ENCODE data around the gene TRIM15.
"Not testable (repeated sequence)": the region's sequence is repeated elsewhere in the genome, so short reads cannot be mapped to it uniquely, and the experiment has no call there.

Gene TRIM15

DNA sequence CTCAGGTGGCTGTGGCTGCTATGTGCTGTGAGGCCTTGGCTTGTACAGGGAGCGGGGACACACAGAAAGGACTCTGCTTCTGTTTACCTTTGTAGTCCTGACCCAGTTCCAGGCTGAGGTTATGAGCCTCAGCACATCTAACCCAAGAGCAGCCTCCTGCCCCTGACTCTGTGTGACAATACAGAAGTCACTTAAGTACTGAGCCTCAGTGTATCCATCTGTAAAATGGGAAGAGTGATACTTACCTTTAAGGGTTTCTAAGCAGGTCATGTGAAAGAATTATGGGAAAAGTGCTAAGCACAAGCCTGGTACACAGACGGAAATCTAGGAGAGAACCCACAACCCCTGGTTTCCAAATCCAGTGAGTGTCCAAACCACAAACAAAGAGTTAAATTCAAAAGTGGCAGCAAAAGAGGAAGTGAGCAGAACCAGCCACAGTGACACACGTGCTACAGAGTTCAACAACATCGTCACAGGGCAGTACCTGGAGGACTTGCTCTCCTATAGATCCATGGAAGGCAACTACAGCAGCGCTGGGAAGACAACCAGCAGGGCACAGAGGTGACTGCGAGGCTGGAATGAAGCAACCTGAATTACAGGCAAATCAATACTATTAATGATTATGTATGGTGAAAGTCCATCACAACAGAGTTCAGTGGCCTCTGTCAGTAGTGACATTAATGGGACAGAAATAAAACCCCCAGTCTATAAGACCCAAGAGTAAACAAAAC lies 37.4 kb downstream of the TRIM15 start:
- no peak for DNase-seq

DNA sequence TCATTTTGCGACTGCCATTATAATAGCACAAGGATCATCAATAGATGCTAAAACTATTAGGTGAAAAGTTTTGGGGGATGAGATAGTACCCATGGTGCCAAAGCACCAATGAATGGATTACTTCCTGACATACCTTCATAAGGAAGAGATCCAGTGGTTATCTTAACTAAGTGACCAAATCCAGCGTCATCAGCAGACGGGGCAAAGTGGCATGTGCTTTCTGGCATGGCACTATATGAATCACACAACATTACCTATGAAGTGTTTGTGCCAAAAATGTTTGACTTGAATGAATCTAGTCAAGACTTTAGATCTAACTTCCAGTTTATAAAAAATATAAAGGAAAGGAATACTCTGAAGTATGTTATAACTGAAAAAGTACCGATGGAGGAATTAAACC lies 39.0 kb downstream of the TRIM15 start:
- no peak for DNase-seq

DNA sequence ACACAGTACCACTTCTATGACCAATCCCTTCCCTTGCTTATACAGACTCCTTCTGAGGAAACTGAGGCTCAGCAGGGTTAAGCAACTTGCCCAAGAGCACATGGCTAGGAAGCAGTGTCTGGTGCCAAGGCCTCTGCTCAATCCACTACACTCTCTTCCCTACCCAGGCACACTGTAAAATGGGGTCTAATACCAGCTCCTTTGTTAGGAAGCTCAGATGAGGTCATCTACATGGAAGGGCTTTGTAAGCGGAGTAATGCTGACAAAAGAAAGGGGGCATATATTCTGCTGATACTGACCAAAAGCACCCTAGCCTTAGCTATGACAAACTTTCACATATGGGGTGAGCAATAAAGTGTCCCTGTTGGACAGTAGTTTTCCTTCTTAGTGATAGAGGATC lies 40.8 kb downstream of the TRIM15 start:
- DNase-seq = no peak

DNA sequence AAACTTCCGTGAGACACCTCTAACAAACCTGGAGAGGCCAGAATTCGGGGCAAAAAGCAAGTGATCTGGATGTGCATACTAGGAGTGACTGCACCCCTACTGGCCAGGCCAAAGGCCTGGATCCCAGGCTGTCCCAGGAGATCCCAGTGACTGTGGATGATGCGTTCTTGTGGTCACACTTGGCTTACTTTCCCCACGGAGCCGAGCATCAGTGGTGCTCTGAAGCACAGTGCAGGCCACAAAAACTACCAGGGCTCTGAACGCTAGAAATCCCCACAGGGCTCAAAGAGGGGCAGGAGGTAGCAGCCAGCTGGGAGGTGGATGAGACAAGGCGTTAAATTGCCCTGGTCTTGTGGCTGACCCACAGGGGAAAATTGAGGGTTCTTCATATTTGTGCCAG lies 42.8 kb downstream of the TRIM15 start:
- DNase-seq = no peak

DNA sequence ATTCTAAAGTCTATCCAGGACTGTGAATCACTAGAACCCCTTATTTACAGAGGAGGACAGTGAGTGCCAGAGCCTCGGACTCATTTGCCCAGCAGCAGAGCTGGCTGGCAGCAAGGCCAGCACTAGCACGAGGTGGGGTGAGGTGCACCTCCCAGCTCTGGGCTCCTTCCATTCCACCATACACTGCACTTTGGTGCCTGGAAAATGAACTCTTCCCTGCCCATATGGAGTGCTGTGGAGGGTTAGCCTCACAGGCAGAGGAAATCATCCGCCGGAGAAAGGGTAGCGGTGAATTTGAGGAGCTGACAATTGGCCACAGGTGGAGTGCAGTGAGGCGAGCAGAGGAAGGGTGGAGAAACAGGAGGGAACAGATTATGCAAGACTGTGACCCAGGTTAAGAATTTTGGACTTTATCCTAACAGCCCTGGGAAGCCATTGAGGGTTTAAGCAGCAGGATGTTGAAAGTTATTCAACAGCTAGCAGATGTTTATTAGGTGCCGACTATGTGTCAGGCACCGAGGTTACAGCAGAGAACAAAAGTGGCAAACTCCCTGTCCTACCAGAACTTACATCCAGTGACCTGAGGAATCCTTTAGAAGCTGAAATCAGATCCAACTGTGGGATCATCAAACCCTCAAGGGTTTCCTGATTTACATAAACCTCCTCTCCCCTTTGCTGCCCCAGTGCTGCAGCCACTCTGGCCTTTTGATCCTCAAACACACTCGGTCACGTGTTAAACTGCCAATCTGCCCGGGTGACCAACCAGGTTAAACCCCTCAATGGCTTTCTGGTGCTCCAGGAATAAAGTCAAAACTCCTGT lies 43.7 kb downstream of the TRIM15 start:
- no peak for DNase-seq

DNA sequence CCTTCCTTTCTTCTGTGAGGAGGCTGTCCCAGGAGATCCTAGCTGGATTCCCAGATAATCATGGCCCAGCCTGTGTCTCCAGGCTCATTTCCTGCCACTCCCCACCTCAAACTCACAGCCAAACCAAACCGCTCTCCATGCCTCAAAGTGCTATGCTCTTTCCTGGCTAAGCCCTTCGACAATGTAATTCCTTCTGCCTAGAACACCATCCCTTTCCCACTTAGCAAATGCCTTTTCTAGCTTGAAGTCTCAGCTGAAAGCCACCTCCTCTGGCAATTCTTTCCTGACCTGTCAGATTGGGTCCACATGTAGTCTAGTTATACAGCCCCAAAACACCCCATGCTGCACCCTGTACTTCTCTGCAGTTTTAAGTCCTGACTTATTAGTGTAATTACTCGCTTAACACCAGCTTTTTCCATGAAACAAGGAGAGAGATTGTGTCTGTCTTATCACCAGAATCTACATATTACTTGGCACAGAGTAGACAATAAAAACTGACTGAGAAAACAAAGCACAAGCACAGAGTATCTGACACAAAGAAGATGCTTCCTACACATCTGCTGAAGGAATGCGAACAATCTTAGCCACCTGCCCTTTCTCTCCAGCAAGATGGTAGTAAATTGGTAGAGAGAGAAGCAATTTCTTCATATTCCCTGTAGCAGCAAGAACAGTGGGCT lies 44.4 kb downstream of the TRIM15 start:
- no peak for DNase-seq

DNA sequence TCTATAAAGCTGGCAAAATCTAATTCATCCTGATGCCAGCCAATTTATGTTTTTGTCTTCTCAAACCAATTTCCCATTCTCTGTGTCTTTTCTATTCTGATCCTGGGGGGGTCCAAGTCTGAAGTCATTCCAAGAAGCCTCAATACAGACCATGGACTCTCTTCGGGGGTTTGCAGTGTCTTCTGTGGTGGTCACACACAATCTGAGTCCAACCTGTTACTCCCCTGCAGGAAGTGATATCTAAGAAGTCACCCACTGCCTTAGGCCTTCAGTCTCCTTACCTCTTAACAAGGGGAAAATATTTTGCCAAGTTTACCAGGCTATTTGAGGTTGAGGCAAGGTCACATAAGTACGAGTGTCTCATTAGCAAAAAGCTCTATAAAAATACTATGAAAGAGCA lies 48.0 kb downstream of the TRIM15 start:
- DNase-seq = no peak

DNA sequence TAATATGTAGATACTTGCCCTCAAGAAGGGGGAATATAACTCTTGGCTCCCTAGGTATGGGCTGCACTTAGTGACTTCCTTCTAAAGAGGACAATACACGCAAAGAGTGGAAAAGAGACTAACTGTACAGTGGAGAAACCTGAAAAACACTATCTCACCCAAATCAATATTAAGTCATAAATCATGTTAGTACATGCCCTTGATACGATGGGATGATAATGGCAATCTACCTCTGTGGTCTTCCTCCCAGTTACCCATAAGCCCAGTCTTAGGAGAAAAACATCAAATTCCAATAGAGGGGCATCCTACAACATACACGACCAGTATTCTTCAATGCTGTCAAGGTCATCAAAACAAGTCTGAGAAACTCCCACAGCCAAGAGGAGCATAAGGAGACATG lies 48.6 kb downstream of the TRIM15 start:
- DNase-seq = no peak

DNA sequence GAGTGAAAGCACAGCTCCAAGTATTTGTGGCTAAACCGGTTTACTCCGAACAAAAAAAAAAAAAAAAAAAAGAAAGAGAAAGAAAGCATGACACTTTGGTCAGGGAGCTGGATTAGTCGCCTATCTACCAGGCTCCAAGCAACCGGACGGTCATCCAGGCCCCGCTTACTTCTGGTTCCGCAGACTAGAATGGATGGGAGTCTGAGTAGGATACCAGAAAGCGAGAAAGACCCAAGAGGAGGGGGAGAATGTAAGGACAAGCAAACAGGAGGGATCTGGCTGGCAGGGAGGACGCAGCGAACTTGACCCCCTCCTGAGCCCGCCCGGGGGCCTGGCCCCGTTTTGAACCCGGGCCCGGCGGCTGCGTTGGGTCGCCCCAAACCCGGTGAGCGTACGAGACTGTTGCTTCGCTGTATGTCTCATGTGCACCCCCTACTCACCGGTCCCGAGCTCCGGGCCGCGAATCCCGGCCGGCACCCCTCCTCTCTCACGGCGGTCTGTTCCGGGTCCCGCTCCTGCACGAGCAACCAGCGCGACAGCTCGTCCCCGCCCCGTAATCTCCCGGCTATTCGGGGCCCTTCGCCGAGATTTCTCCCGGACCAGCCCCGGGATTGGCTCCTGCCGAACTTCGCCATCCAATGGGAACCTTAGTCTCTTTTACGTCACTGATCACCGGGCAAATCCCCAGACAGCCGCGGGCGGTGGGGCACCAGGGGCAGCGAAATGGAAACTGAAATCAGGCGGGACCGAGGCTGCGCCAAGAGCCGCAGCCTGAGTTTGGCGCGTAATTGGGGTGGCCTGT lies 49.7 kb downstream of the TRIM15 start, which contains the start of gene TRIM26:
TRIM26 (minus strand) TSS at position 542 of the 802 bp plus-strand sequence. CDS start 14,303 bp downstream, outside the sequence.
- peak; percentile 98 for DNase-seq

DNA sequence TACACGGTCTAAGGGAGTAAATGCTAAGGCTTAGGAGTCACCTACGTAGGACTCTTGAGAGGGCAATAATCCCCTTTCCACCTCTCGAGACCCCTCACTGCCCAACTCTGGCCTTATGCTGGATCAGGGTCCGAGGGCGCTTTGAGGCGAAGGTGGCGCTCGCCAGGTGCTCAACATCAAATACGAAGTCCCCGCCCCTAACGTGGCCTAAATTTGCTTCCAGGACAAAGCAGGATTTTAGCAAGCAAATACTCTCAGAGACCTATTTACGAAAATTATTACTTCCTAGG lies 50.3 kb downstream of the TRIM15 start:
- DNase-seq = no peak

DNA sequence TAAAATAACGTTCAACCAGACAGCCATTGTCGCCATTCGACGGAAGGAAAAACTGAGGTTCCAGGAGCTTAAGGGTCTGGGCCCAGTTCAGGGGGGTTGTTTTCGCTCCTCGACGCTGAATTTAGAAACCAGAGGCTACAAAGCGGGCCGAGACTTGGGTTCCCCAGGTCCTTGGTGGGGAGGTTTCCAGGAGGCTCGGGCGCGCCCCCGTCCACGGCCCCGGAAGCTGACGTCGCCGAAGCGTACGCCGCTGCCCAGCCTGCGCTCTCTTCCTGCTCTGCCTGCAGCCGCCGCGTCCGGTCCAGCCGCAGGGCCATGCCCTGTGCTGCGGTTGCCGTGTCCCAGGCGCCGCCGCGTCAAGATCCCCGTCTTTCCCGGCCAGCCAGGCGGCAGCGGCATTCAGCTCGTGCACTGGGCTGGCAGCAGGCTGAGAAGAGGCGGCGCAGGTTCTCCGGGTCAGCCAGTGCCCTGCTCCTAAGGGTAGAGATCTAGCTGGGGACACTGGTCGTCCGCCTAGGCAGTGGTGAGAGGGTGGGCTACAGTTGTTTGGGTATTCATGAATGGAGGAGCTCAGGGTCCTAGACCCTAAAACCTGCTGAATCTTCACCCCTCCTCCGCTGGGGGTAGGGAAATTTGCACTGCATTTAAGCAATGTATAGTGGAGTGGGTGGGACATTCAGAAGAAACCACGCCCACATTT lies 50.8 kb downstream of the TRIM15 start:
- peak; percentile 60 for DNase-seq

DNA sequence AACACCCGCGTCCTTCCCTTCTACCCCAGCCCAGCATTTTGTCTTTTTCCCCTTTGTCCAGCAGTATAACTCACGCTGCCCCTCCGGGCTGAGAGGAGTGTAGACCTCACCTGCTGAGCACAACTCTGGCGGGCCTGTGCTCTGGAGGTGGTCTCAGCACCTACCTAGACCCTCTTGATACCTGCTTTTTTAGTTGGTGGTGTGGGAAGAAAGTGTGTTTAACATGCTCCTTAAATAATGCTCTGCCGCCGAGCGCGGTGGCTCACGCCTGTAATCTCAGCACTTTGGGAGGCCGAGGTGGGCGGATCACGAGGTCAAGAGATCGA lies 51.3 kb downstream of the TRIM15 start:
- DNase-seq = no peak

DNA sequence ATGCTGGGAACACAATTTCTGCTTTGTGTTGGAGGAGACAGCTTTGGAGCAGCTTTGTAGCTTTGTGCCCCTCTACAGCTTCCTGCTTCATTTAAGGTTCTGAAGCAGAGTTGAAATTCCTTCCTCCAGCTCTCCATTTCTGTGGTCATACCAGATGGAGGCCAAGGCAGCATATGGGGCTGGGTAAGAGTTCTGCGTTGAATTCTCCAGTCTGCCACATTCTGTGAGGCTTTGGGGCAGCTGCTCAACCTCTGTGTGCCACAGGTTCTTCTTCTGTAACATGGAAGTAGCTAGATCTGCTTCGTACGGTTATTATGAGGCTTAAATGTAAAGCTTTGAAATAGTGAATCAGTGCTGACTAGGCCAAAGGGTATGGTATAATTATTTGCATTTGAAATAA lies 52.8 kb downstream of the TRIM15 start:
- DNase-seq = no peak

DNA sequence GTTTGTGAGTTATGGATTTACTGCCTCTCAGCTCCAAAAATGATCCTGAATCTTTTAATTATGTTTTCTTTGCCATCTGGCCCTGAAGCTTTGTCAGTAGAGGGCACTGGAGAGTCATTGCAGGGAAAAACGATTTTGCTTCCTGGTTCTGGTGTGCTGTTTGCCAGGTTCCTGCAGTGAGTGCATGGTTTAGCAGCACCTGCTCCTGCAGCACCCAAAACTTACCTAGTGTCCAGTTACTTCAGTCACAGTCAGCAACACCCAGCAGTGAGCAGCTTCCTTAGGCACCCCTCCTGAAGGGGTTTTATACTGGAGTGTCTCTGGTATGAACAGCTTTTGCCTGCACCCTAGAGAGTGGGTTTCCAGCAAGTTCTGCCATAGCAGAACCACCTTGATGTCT lies 55.9 kb downstream of the TRIM15 start:
- peak; percentile 73 for DNase-seq

DNA sequence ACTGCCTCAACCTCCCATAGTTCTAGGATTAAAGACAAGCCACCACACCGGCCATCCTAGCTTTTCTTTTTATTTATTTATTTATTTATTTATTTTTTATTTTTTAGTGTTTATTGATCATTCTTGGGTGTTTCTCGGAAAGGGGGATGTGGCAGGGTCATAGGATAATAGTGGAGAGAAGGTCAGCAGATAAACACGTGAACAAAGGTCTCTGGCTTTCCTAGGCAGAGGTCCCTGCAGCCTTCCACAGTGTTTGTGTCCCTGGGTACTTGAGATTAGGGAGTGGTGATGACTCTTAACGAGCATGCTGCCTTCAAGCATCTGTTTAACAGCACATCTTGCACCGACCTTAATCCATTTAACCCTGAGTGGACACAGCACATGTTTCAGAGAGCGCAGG lies 58.0 kb downstream of the TRIM15 start:
- not testable (repeated sequence) for DNase-seq

DNA sequence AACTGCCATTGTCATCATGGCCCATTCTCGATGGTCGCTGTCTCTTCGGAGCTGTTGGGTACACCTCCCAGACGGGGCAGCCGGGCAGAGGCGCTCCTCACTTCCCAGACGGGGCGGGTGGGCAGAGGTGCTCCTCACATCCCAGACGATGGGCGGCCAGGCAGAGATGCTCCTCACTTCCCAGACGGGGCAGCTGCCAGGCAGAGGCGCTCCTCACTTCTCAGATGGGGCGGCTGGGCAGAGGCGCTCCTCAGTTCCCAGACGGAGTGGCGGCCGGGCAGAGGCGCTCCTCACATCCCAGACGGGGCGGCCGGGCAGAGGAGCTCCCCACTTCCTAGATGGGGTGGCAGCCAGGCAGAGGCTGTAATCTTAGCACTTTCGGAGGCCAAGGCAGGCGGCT lies 58.6 kb downstream of the TRIM15 start:
- not testable (repeated sequence) for DNase-seq
